Activated CD4-positive, alpha-beta T cell treated with anti-CD3 and anti-CD28 coated beads, Interleukin-2, amount 50 U/mL, for 24 hours (primary cell): Measurements from ENCODE around the gene IGFBPL1.

Experiments used
- DNase-seq, 2 donors: peaks; one replicate each; pipeline ENCODE4 v3.0.0-alpha.2; 2020; ENCODE audit warnings: low read depth in 1 of 2, low spot score in 1 of 2

Gene IGFBPL1

GRCh38 chr9:38358390-38359296 lies 65.6 kb downstream of the IGFBPL1 start:
- no peak for DNase-seq

- no peak for DNase-seq
Observed at GRCh38 chr9:38357350-38358114, 66.7 kb downstream of the IGFBPL1 start.

GRCh38 chr9:38356851-38357250 lies 67.4 kb downstream of the IGFBPL1 start:
- DNase-seq, result no peak
